Psoas muscle (tissue), 8 donors: ENCODE results near the gene FUT7. TPM values are rescaled to one million over a fixed set of nuclear protein-coding genes. Genes with fewer than 3 reads are reported as not detected.

Experiments used
- ATAC-seq, 4 donors: fragments of 200-7000 bp; cut with Tn5 transposase; one replicate each; pipeline ENCODE4 v1.9.1; 2020; ENCODE audit warnings: moderate library complexity in 3 of 4, mild to moderate bottlenecking in 2 of 4
- DNase-seq, 2 donors: peaks; one replicate each; pipeline ENCODE4 v3.0.0-alpha.2; 2020
- H3K27ac ChIP-seq: fragments of 200-600 bp; one replicate; pipeline ENCODE4 v1.8.0; 2022
- H3K27me3 ChIP-seq, 3 donors: fragments of 200-600 bp in 1 of 3; one replicate each; pipeline versions ENCODE4 v1.6.1 to v1.8.0; 2013 to 2022; ENCODE audit warnings: low read length in 2 of 3, mild to moderate bottlenecking in 2 of 3, moderate library complexity in 1 of 3; ENCODE audit not compliant: insufficient read depth in 3 of 3
- H3K36me3 ChIP-seq, 2 donors: fragments of 200-600 bp in 1 of 2; one replicate each; pipeline versions ENCODE4 v1.6.1 to v1.8.0; 2013 to 2022; ENCODE audit warnings: low read depth in 1 of 2, mild to moderate bottlenecking in 1 of 2, moderate library complexity in 1 of 2; ENCODE audit not compliant: insufficient read depth in 1 of 2
- H3K4me1 ChIP-seq: fragments of 200-600 bp; one replicate; pipeline ENCODE4 v1.8.0; 2022
- H3K4me3 ChIP-seq: fragments of 200-600 bp; one replicate; pipeline ENCODE4 v1.8.0; 2022; ENCODE audit warnings: mild to moderate bottlenecking
- H3K9me3 ChIP-seq: fragments of 200-600 bp; one replicate; pipeline ENCODE4 v1.8.0; 2022
- CTCF ChIP-seq: fragments of 200-600 bp; IDR thresholded peaks from one replicate; pipeline ENCODE4 v1.8.0; 2022; ENCODE audit warnings: antibody characterized with exemption
- WGBS, 3 donors: extraction: QIAGEN DNeasy Blood & Tissue Kit; methylation state at CpG; one replicate each; pipeline versions ENCODE4 v1.1.6 to v1.1.7; 2013; 5-methylcytosine and 5-hydroxymethylcytosine counted together
- intact Hi-C, 2 donors: fragments of 100-400 bp; cut with DNase I; formaldehyde crosslinking; loops; one replicate each; pipeline versions ENCODE4 v1.11.0 to v1.14.2; 2022
- polyA plus RNA-seq, 3 donors: library from polyadenylated mRNA; stranded (reverse); fragments of 200-250 nt; gene quantifications; one replicate each; pipeline ENCODE4 v1.2.3, GENCODE V29; 2013
- total RNA-seq, 4 donors: library from RNA; stranded (reverse); fragmentation: NEBNext Ultra II Directional in 2 of 4; extraction: Animal tissue kit (Norgen Biotek cat#: 25700) in 2 of 4; gene quantifications; one replicate each; pipeline versions ENCODE4 v1.2.1 to v1.2.4, GENCODE V29; 2021 to 2023
- donor health status: healthy with polysubstance abuse.
- donor health status: DM: no; HTN: no; CAD: no; lungs with moderate emphysema.
- donor health status: Bipolar disorder and iron deficiency.
- donor health status: healthy.
- donor health status: DM: yes; HTN: yes; CAD: no.
- donor health status: DM: no; HTN: no; CAD: no.
- donor health status: DM: no; HTN: no; CAD: no.
- donor health status: DM: yes; HTN: yes; CAD: no.

The FUT7 gene
- total and polyA plus RNA-seq, 7 donors: 0.01 to 0.08 (median 0.06) TPM; not detected in 4

GRCh38 chr9:137009217-137009616, 22.7 kb downstream of the FUT7 start:
- peaks cover 0 to 36% of the 10 kb centered on the region in 2 donors for H3K36me3 ChIP-seq

GRCh38 chr9:137008312-137008711, 23.6 kb downstream of the FUT7 start:
- Histone ChIP-seq H3K36me3 (peaks cover 0 to 28% of the 10 kb centered on the region in 2 donors), H3K27ac (no peak overlapping the region), H3K4me3 (no peak overlapping the region), H3K4me1 (no peaks in the 10 kb centered on the region), H3K9me3 (no peaks in the 10 kb centered on the region), H3K27me3 (no peaks in the 10 kb centered on the region)
- intact Hi-C loops: no loop called here
- ATAC-seq (no peak), DNase-seq (no peak)
- WGBS, 3 donors: 76 to 86% (median 82%) methylated on average over 19 to 22 of the region's 22 CpGs
- no peak for TF ChIP-seq CTCF

More at GRCh38 chr9:137009217-137009616, 22.7 kb downstream of the FUT7 start:
- no peak overlapping the region for H3K4me3 ChIP-seq
- no peaks in the 10 kb centered on the region for H3K9me3 ChIP-seq
- DNase-seq (no peak), ATAC-seq (no peak)
- intact Hi-C loops: no loop called here
- WGBS, 3 donors: 90 to 96% (median 95%) methylated on average over 14 to 18 of the region's 18 CpGs
- no peak overlapping the region for H3K27ac ChIP-seq
- TF ChIP-seq CTCF: no peak
- H3K27me3 ChIP-seq: no peaks in the 10 kb centered on the region
- no peaks in the 10 kb centered on the region for H3K4me1 ChIP-seq

GRCh38 chr9:137007816-137008270, 24.0 kb downstream of the FUT7 start:
- TF ChIP-seq CTCF: no peak
- Histone ChIP-seq H3K36me3 (peaks cover 0 to 28% of the 10 kb centered on the region in 2 donors), H3K4me3 (no peak overlapping the region), H3K27me3 (no peaks in the 10 kb centered on the region), H3K9me3 (no peaks in the 10 kb centered on the region), H3K27ac (no peak overlapping the region), H3K4me1 (no peaks in the 10 kb centered on the region)
- intact Hi-C loops: no loop called here
- DNase-seq: no peak
- ATAC-seq: no peak
- 71 to 82% (median 75%) methylated on average over 12 to 13 of the region's 13 CpGs for WGBS, 3 donors

GRCh38 chr9:137007108-137007815, 24.6 kb downstream of the FUT7 start:
- Histone ChIP-seq H3K4me3 (no peak overlapping the region), H3K4me1 (no peaks in the 10 kb centered on the region), H3K27me3 (no peaks in the 10 kb centered on the region), H3K27ac (no peak overlapping the region), H3K9me3 (no peaks in the 10 kb centered on the region), H3K36me3 (peaks cover 0 to 22% of the 10 kb centered on the region in 2 donors)
- DNase-seq (no peak), ATAC-seq (no peak)
- WGBS, 3 donors: 62 to 73% (median 63%) methylated on average over 29 to 30 of the region's 30 CpGs
- TF ChIP-seq CTCF: no peak
- intact Hi-C loops: no loop called here
